SW 1271 (cell line): ENCODE data around the gene HS3ST4.

Source experiments
- DNase-seq, 2 experiments: peaks; one replicate each; lab custom pipeline; 2025; lab: John Stamatoyannopoulos, UW

The HS3ST4 gene

GRCh38 chr16:25691519-25692091 is at the start of gene HS3ST4:
Gene HS3ST4 (plus strand): TSS chr16:25691959.
- DNase-seq: no peak

GRCh38 chr16:25643633-25644032 is 48.1 kb upstream of the HS3ST4 start:
- DNase-seq: no peak

GRCh38 chr16:25656639-25657038 is 35.1 kb upstream of the HS3ST4 start:
- no peak for DNase-seq

- DNase-seq: no peak
Observed at GRCh38 chr16:25676820-25677219, 14.9 kb upstream of the HS3ST4 start.

- DNase-seq: no peak
Observed at GRCh38 chr16:25679511-25679910, 12.2 kb upstream of the HS3ST4 start.

- no peak for DNase-seq
Observed at GRCh38 chr16:25689137-25689836, 2.5 kb upstream of the HS3ST4 start.

GRCh38 chr16:25690552-25691143 is 1.1 kb upstream of the HS3ST4 start:
- DNase-seq: no peak

GRCh38 chr16:25692351-25692741 is 587 bp downstream of the HS3ST4 start:
- DNase-seq: no peak

- DNase-seq: no peak
Observed at GRCh38 chr16:25692742-25693508, 1.2 kb downstream of the HS3ST4 start.

- no peak for DNase-seq
Observed at GRCh38 chr16:25693631-25694030, 1.9 kb downstream of the HS3ST4 start.

GRCh38 chr16:25699069-25699468 is 7.3 kb downstream of the HS3ST4 start:
- DNase-seq: no peak

GRCh38 chr16:25700547-25700946 is 8.8 kb downstream of the HS3ST4 start:
- DNase-seq: no peak

- no peak for DNase-seq
Observed at GRCh38 chr16:25707553-25707952, 15.8 kb downstream of the HS3ST4 start.

GRCh38 chr16:25707982-25708583 is 16.3 kb downstream of the HS3ST4 start:
- DNase-seq: no peak

- no peak for DNase-seq
Observed at GRCh38 chr16:25709213-25709612, 17.5 kb downstream of the HS3ST4 start.

GRCh38 chr16:25713785-25714570 is 22.2 kb downstream of the HS3ST4 start:
- DNase-seq: no peak

- no peak for DNase-seq
Observed at GRCh38 chr16:25716186-25716585, 24.4 kb downstream of the HS3ST4 start.

GRCh38 chr16:25721439-25721838 is 29.7 kb downstream of the HS3ST4 start:
- no peak for DNase-seq

GRCh38 chr16:25726430-25727098 is 34.8 kb downstream of the HS3ST4 start:
- DNase-seq: no peak

- DNase-seq: no peak
Observed at GRCh38 chr16:25729188-25729915, 37.6 kb downstream of the HS3ST4 start.
